ENCODE data around the gene WAPL.

- TF ChIP-seq CTCF (conservative IDR thresholded peaks at IDR 0.05 in 1 of 2, IDR thresholded peaks at IDR 0.05 in 1 of 2; ENCODE audit: extremely low read depth in 1 of 2, insufficient read depth in 1 of 2, low read depth in 1 of 2, low read length in 2 of 2) (peak; percentile 22 to 45), EZH2 (IDR thresholded peaks at IDR 0.05; ENCODE audit: borderline replicate concordance, low read length) (no peak)
Observed at GRCh38 chr10:86523348-86523747, 1.8 kb upstream of the WAPL start.

Data from mammary epithelial cell (primary cell).